H9 (cell line): ENCODE data around the gene PGLYRP2. TPM values are rescaled to one million over a fixed set of nuclear protein-coding genes. Genes with fewer than 3 reads are reported as not detected.

Experiments
- DNase-seq: peaks from one replicate; pipeline ENCODE4 v3.0.0-alpha.2; 2017
- H2AFZ ChIP-seq: one replicate; pipeline ENCODE4 v1.6.1; 2013; ENCODE audit warnings: mild to moderate bottlenecking, low read length, control low read depth, moderate library complexity
- H2AK5ac ChIP-seq: 2 replicates; pipeline ENCODE4 v1.6.1; 2013; ENCODE audit warnings: low read length, control low read depth, mixed read lengths; ENCODE audit not compliant: insufficient read length
- H2BK120ac ChIP-seq: one replicate; pipeline ENCODE4 v1.6.1; 2013; ENCODE audit warnings: low read depth, mild to moderate bottlenecking, low read length, control low read depth, inconsistent platforms; ENCODE audit not compliant: poor library complexity, severe bottlenecking
- H2BK12ac ChIP-seq: 2 replicates; pipeline ENCODE4 v1.6.1; 2013; ENCODE audit warnings: low read length, control low read depth, mixed read lengths, low read depth; ENCODE audit not compliant: insufficient read length
- H2BK15ac ChIP-seq: 2 replicates; pipeline ENCODE4 v1.6.1; 2013; ENCODE audit warnings: low read depth, low read length, control low read depth
- H2BK20ac ChIP-seq: one replicate; pipeline ENCODE4 v1.6.1; 2013; ENCODE audit warnings: low read depth, mild to moderate bottlenecking, low read length, control low read depth, inconsistent platforms; ENCODE audit not compliant: poor library complexity, severe bottlenecking
- H2BK5ac ChIP-seq: 2 replicates; pipeline ENCODE4 v1.6.1; 2013; ENCODE audit warnings: low read length, control low read depth, mixed read lengths; ENCODE audit not compliant: insufficient read length
- H3K14ac ChIP-seq: 2 replicates; pipeline ENCODE4 v1.6.1; 2013; ENCODE audit warnings: low read length, control low read depth; ENCODE audit not compliant: insufficient read depth
- H3K18ac ChIP-seq: 2 replicates; pipeline ENCODE4 v1.6.1; 2013; ENCODE audit warnings: low read depth, mild to moderate bottlenecking, mixed read lengths, low read length, control low read depth; ENCODE audit not compliant: insufficient read length
- H3K23ac ChIP-seq: 2 replicates; pipeline ENCODE4 v1.6.1; 2013; ENCODE audit warnings: low read length, control low read depth, mixed read lengths, low read depth; ENCODE audit not compliant: insufficient read length
- H3K23me2 ChIP-seq: 2 replicates; pipeline ENCODE4 v1.6.1; 2013; ENCODE audit warnings: low read depth, mild to moderate bottlenecking, mixed read lengths, low read length, control low read depth; ENCODE audit not compliant: insufficient read length, poor library complexity, severe bottlenecking
- H3K27ac ChIP-seq: 2 replicates; pipeline ENCODE4 v1.5.1; 2013; ENCODE audit warnings: low read length, control low read depth, mixed read lengths, low read depth; ENCODE audit not compliant: insufficient read length
- H3K27me3 ChIP-seq: 2 replicates; pipeline ENCODE4 v1.6.1; 2013; ENCODE audit warnings: low read length, control low read depth, inconsistent platforms; ENCODE audit not compliant: insufficient read depth
- H3K4ac ChIP-seq: 2 replicates; pipeline ENCODE4 v1.6.1; 2013; ENCODE audit warnings: low read depth, mild to moderate bottlenecking, control low read depth, inconsistent platforms, low read length, moderate library complexity
- H3K4me1 ChIP-seq: 2 replicates; pipeline ENCODE4 v1.6.1; 2013; ENCODE audit warnings: low read length, control low read depth, inconsistent platforms; ENCODE audit not compliant: insufficient read depth
- H3K4me2 ChIP-seq: 2 replicates; pipeline ENCODE4 v1.6.1; 2013; ENCODE audit warnings: low read length, control low read depth, mixed read lengths; ENCODE audit not compliant: insufficient read length, insufficient read depth
- H3K56ac ChIP-seq: 2 replicates; pipeline ENCODE4 v1.6.1; 2013; ENCODE audit warnings: low read depth, mild to moderate bottlenecking, mixed read lengths, low read length, control low read depth; ENCODE audit not compliant: insufficient read length
- H3K79me1 ChIP-seq: 2 replicates; pipeline ENCODE4 v1.6.1; 2013; ENCODE audit warnings: low read depth, mild to moderate bottlenecking, moderate library complexity, low read length, control low read depth, inconsistent platforms; ENCODE audit not compliant: insufficient read depth, poor library complexity, severe bottlenecking
- H3K79me2 ChIP-seq: 2 replicates; pipeline ENCODE4 v1.6.1; 2013; ENCODE audit warnings: low read length, control low read depth, inconsistent platforms; ENCODE audit not compliant: insufficient read depth
- H3K9ac ChIP-seq: 2 replicates; pipeline ENCODE4 v1.6.1; 2013; ENCODE audit warnings: low read length, control low read depth, mixed read lengths; ENCODE audit not compliant: insufficient read length; ENCODE audit errors: extremely low read depth
- H3K9me3 ChIP-seq: one replicate; pipeline ENCODE4 v1.6.1; 2013; ENCODE audit warnings: low read depth, low read length, inconsistent platforms; ENCODE audit not compliant: control insufficient read depth
- H3T11ph ChIP-seq: one replicate; pipeline ENCODE4 v1.6.1; 2013; ENCODE audit warnings: mild to moderate bottlenecking, low read length, control low read depth, inconsistent platforms
- H4K20me1 ChIP-seq: one replicate; pipeline ENCODE4 v1.6.1; 2013; ENCODE audit not compliant: control insufficient read depth, insufficient read length, insufficient read depth
- H4K5ac ChIP-seq: 2 replicates; pipeline ENCODE4 v1.6.1; 2013; ENCODE audit warnings: low read depth, mild to moderate bottlenecking, mixed read lengths, low read length, control low read depth; ENCODE audit not compliant: insufficient read length
- H4K8ac ChIP-seq: replicated peaks from 2 replicates; pipeline ENCODE4 v1.6.1; 2013; ENCODE audit warnings: low read length, control low read depth, mixed read lengths, low read depth; ENCODE audit not compliant: insufficient read length
- H4K91ac ChIP-seq: 2 replicates; pipeline ENCODE4 v1.6.1; 2013; ENCODE audit warnings: low read depth, mild to moderate bottlenecking, moderate library complexity, mixed read lengths, low read length, control low read depth; ENCODE audit not compliant: insufficient read length
- H3K27ac Mint-ChIP-seq, 3 experiments: 2 replicates in 2 of 3; 3 replicates in 1 of 3; pipeline ENCODE4 v1.8.0; 2020 to 2021; ENCODE audit warnings: mixed read lengths in 3 of 3, mild to moderate bottlenecking in 1 of 3, moderate library complexity in 1 of 3
- H3K27me3 Mint-ChIP-seq: 2 replicates; pipeline ENCODE4 v1.8.0; 2021; ENCODE audit warnings: low read depth, mild to moderate bottlenecking, moderate library complexity, mixed read lengths
- H3K36me3 Mint-ChIP-seq, 3 experiments: 2 replicates in 2 of 3; 3 replicates in 1 of 3; pipeline ENCODE4 v1.8.0; 2020 to 2021; ENCODE audit warnings: low read depth in 3 of 3, mixed read lengths in 3 of 3; ENCODE audit not compliant: insufficient read depth in 1 of 3
- H3K4me1 Mint-ChIP-seq, 2 experiments: 2 replicates each; pipeline ENCODE4 v1.8.0; 2020; ENCODE audit warnings: mixed read lengths in 2 of 2
- H3K4me3 Mint-ChIP-seq, 2 experiments: 2 replicates in 1 of 2; 3 replicates in 1 of 2; pipeline ENCODE4 v1.8.0; 2020 to 2021; ENCODE audit warnings: mild to moderate bottlenecking in 2 of 2, mixed read lengths in 2 of 2, moderate library complexity in 1 of 2
- H3K9me3 Mint-ChIP-seq, 2 experiments: 2 replicates in 1 of 2; 3 replicates in 1 of 2; pipeline ENCODE4 v1.8.0; 2020; ENCODE audit warnings: mild to moderate bottlenecking in 2 of 2, mixed read lengths in 2 of 2, moderate library complexity in 1 of 2
- CTCF ChIP-seq: fragments of 200-600 bp; sonication (generic); conservative IDR thresholded peaks from 3 replicates; pipeline ENCODE4 v1.8.0; 2021; ENCODE audit warnings: antibody characterized with exemption, mild to moderate bottlenecking
- WGBS: extraction: QIAGEN DNeasy Blood & Tissue Kit; methylation state at CpG from one replicate; pipeline ENCODE4 v1.1.7; 2013; ENCODE audit warnings: missing lambda C conversion rate, low lambda C conversion rate, mixed read lengths; ENCODE audit not compliant: insufficient read length; ENCODE audit errors: extremely low coverage; 5-methylcytosine and 5-hydroxymethylcytosine counted together
- total RNA-seq: library from RNA; stranded (reverse); gene quantifications from 2 replicates; pipeline ENCODE4 v1.2.1, GENCODE V29; 2021

The PGLYRP2 gene
- total RNA-seq, 1 experiment from 2014 or later, result not detected

DNA sequence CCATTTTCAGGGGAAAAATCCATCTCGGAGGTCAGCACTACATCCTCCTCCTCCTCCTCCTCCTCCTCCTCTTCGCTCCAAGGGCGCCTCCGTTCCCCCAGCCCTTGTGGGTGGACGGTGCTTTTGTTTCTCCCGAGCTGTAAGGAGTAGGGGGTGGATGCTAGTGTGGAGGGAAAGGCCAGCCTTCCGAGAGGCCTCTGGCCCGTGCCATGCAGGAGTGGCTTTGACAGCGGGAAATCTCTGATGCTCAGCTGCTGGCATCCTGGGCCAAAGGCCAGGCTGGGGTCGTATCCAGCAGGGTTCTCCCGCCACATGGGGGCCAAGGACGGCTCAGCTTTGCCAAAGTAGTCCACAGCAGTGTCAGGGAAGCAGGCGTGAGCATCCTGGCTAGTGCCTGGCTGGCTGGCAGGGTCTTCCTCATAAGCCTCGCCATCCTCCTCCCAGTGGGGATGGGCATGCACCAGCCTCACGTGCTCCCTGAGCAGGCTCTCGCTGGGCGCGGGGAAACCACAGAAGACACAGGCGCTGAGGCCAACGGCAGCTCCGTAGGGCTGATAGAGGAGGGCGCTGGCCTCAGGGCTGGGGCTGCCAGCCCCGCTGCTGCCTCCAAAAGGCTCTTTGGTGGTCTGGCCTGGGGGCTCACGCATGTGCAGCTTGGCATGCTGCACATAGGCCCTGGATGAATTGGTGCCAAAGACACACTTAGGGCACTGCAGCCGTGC, 40.1 kb downstream of the PGLYRP2 start:
- Histone ChIP-seq H3K27ac (no peak overlapping the region), H3K18ac (no peak overlapping the region), H2BK20ac (no peak overlapping the region), H3K14ac (no peak overlapping the region), H4K5ac (no peak overlapping the region), H3K79me1 (no peaks in the 10 kb centered on the region), H3K9me3 (no peaks in the 10 kb centered on the region), H2BK12ac (no peak overlapping the region), H3K23me2 (no peaks in the 10 kb centered on the region), H3K4me1 (no peaks in the 10 kb centered on the region), H2AK5ac (no peak overlapping the region), H3T11ph (no peak overlapping the region), H4K20me1 (no peaks in the 10 kb centered on the region), H3K56ac (no peak overlapping the region), H3K9ac (no peak overlapping the region), H3K4ac (no peak overlapping the region), H2BK5ac (no peak overlapping the region), H3K79me2 (no peaks in the 10 kb centered on the region), H2AFZ (no peak overlapping the region), H2BK15ac (no peak overlapping the region), H3K4me2 (no peak overlapping the region), H4K91ac (no peak overlapping the region), H3K23ac (no peak overlapping the region), H2BK120ac (no peak overlapping the region), H3K27me3 (no peaks in the 10 kb centered on the region), H4K8ac (no peak overlapping the region)
- Mint-ChIP-seq H3K27ac (no peak overlapping the region), H3K27me3 (no peaks in the 10 kb centered on the region), H3K36me3 (no peaks in the 10 kb centered on the region), H3K4me3 (no peak overlapping the region), H3K4me1 (no peaks in the 10 kb centered on the region), H3K9me3 (no peaks in the 10 kb centered on the region)
- TF ChIP-seq CTCF, result no peak
- WGBS, result no CpG with 5 or more reads among the region's 25 CpGs
- no peak for DNase-seq
